ENCODE measurements around the gene LSS. TPM values are rescaled to one million over a fixed set of nuclear protein-coding genes. Genes with fewer than 3 reads are reported as not detected.

LSS gene
- total RNA-seq, 2 donors from 2014 or later: 56.7 to 85.2 TPM

DNA sequence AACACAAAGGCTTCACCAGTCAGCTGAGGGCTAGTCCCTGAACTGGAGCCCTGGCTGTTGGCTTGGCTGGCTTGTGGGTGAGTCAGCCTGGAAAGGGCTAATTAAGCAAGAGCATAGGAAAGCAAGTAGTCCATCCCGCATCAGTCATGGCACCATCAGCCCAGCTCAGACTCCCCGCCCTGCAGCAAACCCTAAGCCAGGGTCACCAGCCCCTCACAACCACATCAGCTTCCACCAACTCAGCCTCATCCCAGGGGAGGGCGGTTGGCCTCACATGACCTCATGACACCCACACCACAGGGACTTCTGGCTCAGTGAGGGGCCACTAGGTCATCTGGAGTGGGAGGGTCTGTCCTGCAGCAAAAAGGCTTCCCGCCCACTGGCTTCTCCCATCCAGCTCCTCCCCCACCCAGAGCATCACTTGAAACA, 37.3 kb downstream of the LSS start:
- no peak overlapping the region for H3K27ac Mint-ChIP-seq
- WGBS, 2 experiments (ENCODE audit: insufficient coverage in 1 of 2, insufficient read length in 1 of 2): 89 to 100% methylated on average over 2 to 4 of the region's 4 CpGs
- Histone ChIP-seq H3K27ac (ENCODE audit: low read depth, low read length) (no peak overlapping the region), H3K27me3 (ENCODE audit: control insufficient read depth, insufficient read depth, low read length, poor library complexity, severe bottlenecking) (no peaks in the 10 kb centered on the region), H3K4me1 (ENCODE audit: control insufficient read depth, insufficient read depth, low read length) (no peaks in the 10 kb centered on the region), H3K9ac (ENCODE audit: extremely low read depth, low read length, poor library complexity, severe bottlenecking) (no peak overlapping the region), H3K36me3 (ENCODE audit: control insufficient read depth, insufficient read depth, low read length) (peaks cover 31% of the 10 kb centered on the region), H3K9me3 (ENCODE audit: control insufficient read depth, low read length) (no peaks in the 10 kb centered on the region), H3K4me3 (ENCODE audit: low read length) (no peak overlapping the region)
- H3K27me3 Mint-ChIP-seq (ENCODE audit: insufficient read depth): no peaks in the 10 kb centered on the region
- peaks cover 48% of the 10 kb centered on the region for H3K36me3 Mint-ChIP-seq (ENCODE audit: low read depth)
- peaks cover 9% of the 10 kb centered on the region for H3K4me1 Mint-ChIP-seq
- no peak for TF ChIP-seq CTCF (conservative IDR thresholded peaks at IDR 0.05)
- no peaks in the 10 kb centered on the region for H3K9me3 Mint-ChIP-seq
- DNase-seq: no peak
- H3K4me3 Mint-ChIP-seq: no peak overlapping the region

DNA sequence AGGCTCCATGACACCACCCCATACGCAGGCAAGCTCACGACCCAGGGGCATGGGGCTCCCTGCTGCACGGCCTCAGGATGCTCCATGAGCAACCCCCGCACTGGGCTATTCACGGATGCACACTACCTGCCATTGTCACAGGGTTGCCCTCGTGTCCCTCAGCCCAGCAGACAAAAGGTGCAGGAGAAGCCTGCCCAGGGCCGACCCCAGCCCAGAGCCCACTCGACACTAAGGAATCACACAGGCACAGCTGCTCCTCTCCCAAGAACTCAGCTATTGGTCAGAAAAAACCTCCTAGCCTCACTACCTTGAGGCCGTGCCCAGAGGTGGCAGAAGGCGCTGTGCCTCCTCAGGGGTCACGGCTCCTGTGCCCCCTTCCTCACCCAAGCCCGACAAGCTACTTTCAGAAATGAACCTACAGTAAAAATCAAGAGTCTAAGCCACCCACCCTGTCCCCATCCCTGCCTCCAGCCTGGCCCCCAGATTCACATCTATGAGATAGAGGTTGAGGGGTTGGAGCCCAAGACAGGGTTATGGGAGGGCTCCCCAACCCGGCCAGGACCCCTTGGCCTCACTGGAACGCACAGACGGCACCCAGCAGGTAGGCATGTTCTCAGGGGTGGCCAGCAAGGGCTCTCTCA, 38.0 kb downstream of the LSS start:
- no peak overlapping the region for H3K27ac Mint-ChIP-seq
- DNase-seq: no peak

DNA sequence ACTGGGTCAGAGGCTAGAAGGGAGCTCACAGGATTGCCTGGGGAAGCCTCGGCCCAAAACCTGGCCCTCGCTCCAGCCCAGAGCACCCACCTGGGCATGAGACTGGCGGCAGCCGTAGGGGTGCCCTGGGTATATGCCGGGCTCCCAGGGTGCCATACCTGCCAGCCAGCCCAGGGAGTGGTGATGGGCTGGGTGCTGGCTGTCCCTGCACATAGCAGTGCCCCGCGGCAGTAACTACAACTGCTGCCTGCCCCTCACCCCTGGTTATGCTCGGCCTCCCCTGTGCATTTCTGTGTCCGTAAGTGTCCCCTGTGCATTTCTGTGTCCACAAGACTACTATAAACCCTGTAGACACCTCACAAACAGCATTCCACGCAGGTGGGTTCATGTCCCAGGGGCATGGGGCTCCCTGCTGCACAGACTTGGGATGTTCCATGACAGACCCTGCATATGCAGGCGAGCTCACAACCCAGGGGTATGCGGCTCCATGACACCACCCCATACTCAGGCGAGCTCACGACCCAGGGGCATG, 38.5 kb downstream of the LSS start:
- H3K27me3 Mint-ChIP-seq (ENCODE audit: insufficient read depth): no peaks in the 10 kb centered on the region
- no peak for TF ChIP-seq CTCF (conservative IDR thresholded peaks at IDR 0.05)
- 96 to 99% methylated on average over 7 to 14 of the region's 14 CpGs for WGBS, 2 experiments (ENCODE audit: insufficient coverage in 1 of 2, insufficient read length in 1 of 2)
- peaks cover 38% of the 10 kb centered on the region for H3K36me3 Mint-ChIP-seq (ENCODE audit: low read depth)
- peak; percentile 45 for DNase-seq
- H3K4me3 Mint-ChIP-seq: no peak overlapping the region
- Histone ChIP-seq H3K9me3 (ENCODE audit: control insufficient read depth, low read length) (no peaks in the 10 kb centered on the region), H3K4me3 (ENCODE audit: low read length) (no peak overlapping the region), H3K27ac (ENCODE audit: low read depth, low read length) (peak overlapping the region; percentile 83), H3K4me1 (ENCODE audit: control insufficient read depth, insufficient read depth, low read length) (no peaks in the 10 kb centered on the region), H3K9ac (ENCODE audit: extremely low read depth, low read length, poor library complexity, severe bottlenecking) (no peak overlapping the region), H3K36me3 (ENCODE audit: control insufficient read depth, insufficient read depth, low read length) (peaks cover 19% of the 10 kb centered on the region), H3K27me3 (ENCODE audit: control insufficient read depth, insufficient read depth, low read length, poor library complexity, severe bottlenecking) (no peaks in the 10 kb centered on the region)
- no peaks in the 10 kb centered on the region for H3K9me3 Mint-ChIP-seq
- peaks cover 9% of the 10 kb centered on the region for H3K4me1 Mint-ChIP-seq
- H3K27ac Mint-ChIP-seq: peak overlapping the region; percentile 52

More for the DNA sequence above, 38.0 kb downstream of the LSS start:
- Histone ChIP-seq H3K9ac (ENCODE audit: extremely low read depth, low read length, poor library complexity, severe bottlenecking) (no peak overlapping the region), H3K36me3 (ENCODE audit: control insufficient read depth, insufficient read depth, low read length) (peaks cover 25% of the 10 kb centered on the region), H3K9me3 (ENCODE audit: control insufficient read depth, low read length) (no peaks in the 10 kb centered on the region), H3K4me3 (ENCODE audit: low read length) (no peak overlapping the region), H3K27ac (ENCODE audit: low read depth, low read length) (no peak overlapping the region), H3K4me1 (ENCODE audit: control insufficient read depth, insufficient read depth, low read length) (no peaks in the 10 kb centered on the region), H3K27me3 (ENCODE audit: control insufficient read depth, insufficient read depth, low read length, poor library complexity, severe bottlenecking) (no peaks in the 10 kb centered on the region)
- 91 to 92% methylated on average over 4 to 15 of the region's 15 CpGs for WGBS, 2 experiments (ENCODE audit: insufficient coverage in 1 of 2, insufficient read length in 1 of 2)
- Mint-ChIP-seq H3K9me3 (no peaks in the 10 kb centered on the region), H3K27me3 (ENCODE audit: insufficient read depth) (no peaks in the 10 kb centered on the region), H3K4me1 (peaks cover 9% of the 10 kb centered on the region), H3K36me3 (ENCODE audit: low read depth) (peaks cover 43% of the 10 kb centered on the region), H3K4me3 (no peak overlapping the region)
- no peak for TF ChIP-seq CTCF (conservative IDR thresholded peaks at IDR 0.05)

Measured in endodermal cell (in vitro differentiated cells).